Esophagus muscularis mucosa (tissue), 3 donors: ENCODE results near the gene AMIGO3.

Experiments used
- CTCF ChIP-seq, 3 experiments: fragments of 200-600 bp in 2 of 3; fragments of 450-650 bp in 1 of 3; sonication (generic) in 2 of 3; IDR thresholded peaks; one replicate each; pipeline ENCODE4 v1.5.1; 2017 to 2019; ENCODE audit warnings: antibody characterized with exemption in 3 of 3, mild to moderate bottlenecking in 2 of 3, moderate library complexity in 1 of 3
- EP300 ChIP-seq: sonication (generic); formaldehyde crosslinking; IDR thresholded peaks from one replicate; pipeline ENCODE4 v1.6.1; 2017; ENCODE audit warnings: antibody characterized with exemption

GRCh38 chr3:49719214-49719884 lies at the start of gene AMIGO3:
- peak; percentile 35 to 70 (median 54) for TF ChIP-seq CTCF (IDR thresholded peaks at IDR 0.05)
- no peak for TF ChIP-seq EP300
